ENCODE measurements around the gene ABCC1. TPM values are rescaled to one million over a fixed set of nuclear protein-coding genes. Genes with fewer than 3 reads are reported as not detected.
"Not testable (repeated sequence)": the region's sequence is repeated elsewhere in the genome, so short reads cannot be mapped to it uniquely, and the experiment has no call there.

ABCC1 gene
- total and polyA plus RNA-seq, 4 donors: 2.9 to 61.9 (median 43.6) TPM

DNA sequence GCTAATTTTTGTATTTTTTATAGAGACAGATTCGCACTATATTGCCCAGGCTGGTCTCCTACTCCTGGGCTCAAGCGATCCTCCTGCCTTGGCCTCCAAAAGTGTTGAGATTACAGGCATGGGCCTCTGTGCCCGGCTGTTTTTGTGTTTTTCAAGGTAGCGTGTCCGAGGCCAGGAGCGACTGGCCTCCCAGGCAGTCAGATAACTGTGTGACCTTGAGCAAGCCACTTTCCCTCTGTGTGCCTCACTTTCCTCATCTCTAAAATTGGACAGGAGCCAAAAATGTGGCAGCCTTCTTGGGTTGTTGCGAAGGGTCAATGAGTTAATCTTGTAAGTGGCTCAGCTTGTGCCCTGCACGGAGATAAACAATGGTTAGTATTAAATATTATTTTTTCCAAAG, 2.4 kb downstream of the ABCC1 start:
- 54 to 57% methylated on average over 8 of the region's 8 CpGs for WGBS, 2 donors
- no peak for ATAC-seq (ENCODE audit: low FRiP score)
- peaks cover 0 to 6% of the 10 kb centered on the region in 2 donors for H3K4me1 ChIP-seq (ENCODE audit: control insufficient read depth in 1 of 2, insufficient read depth in 2 of 2, low read length in 2 of 2)
- H3K9me3 ChIP-seq (ENCODE audit: control insufficient read depth, low read length): no peaks in the 10 kb centered on the region
- H3K27me3 ChIP-seq (ENCODE audit: control insufficient read depth in 1 of 2, insufficient read depth in 2 of 2, low read length in 1 of 2): no peaks in the 10 kb centered on the region
- no peak overlapping the region for H3K4me3 ChIP-seq (ENCODE audit: low read length in 2 of 2)
- H3K36me3 ChIP-seq (ENCODE audit: control insufficient read depth in 1 of 2, insufficient read depth in 2 of 2, low read length in 1 of 2): no peaks in the 10 kb centered on the region
- peak in 1 of 2 donors; percentile 21 for DNase-seq
- intact Hi-C loops (cut with DNase I): loop anchor here (5.0 kb wide), 4 partner anchors 35 to 120 kb away; no protein-coding TSS in a partner anchor
- peak overlapping the region; percentile 69 to 77 for H3K27ac ChIP-seq (ENCODE audit: low read depth in 1 of 2, low read length in 2 of 2)

DNA sequence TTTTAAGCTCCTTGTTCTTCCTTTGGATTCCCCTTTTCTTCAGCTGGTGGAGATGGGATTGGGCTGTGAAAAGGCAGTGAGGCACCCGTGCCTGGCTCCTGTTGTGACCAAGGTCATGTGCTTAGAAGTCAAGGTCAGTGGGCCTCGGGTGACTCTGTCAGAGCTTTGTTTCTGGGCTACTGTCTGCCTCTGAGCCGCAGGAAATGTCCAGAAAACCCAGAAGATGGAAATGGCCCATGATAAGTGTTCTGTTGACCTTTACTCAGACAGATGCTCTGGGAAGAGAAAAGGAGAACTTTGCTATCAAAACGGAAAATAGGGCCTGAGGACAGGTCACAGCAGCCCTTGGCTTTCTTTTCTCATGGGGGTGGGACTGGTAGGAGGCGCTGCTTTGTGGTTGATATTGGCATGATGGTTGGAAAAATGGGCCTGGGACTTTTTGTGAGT, 2.9 kb downstream of the ABCC1 start:
- Histone ChIP-seq H3K36me3 (ENCODE audit: control insufficient read depth in 1 of 2, insufficient read depth in 2 of 2, low read length in 1 of 2) (no peaks in the 10 kb centered on the region), H3K27me3 (ENCODE audit: control insufficient read depth in 1 of 2, insufficient read depth in 2 of 2, low read length in 1 of 2) (no peaks in the 10 kb centered on the region), H3K9me3 (ENCODE audit: control insufficient read depth, low read length) (no peaks in the 10 kb centered on the region), H3K4me3 (ENCODE audit: low read length in 2 of 2) (no peak overlapping the region), H3K27ac (ENCODE audit: low read depth in 1 of 2, low read length in 2 of 2) (peak overlapping the region; percentile 69 to 77), H3K4me1 (ENCODE audit: control insufficient read depth in 1 of 2, insufficient read depth in 2 of 2, low read length in 2 of 2) (peaks cover 0 to 6% of the 10 kb centered on the region in 2 donors)
- ATAC-seq (ENCODE audit: low FRiP score): peak; percentile 62
- intact Hi-C loops (cut with DNase I): loop anchor here (5.0 kb wide), 4 partner anchors 35 to 120 kb away; no protein-coding TSS in a partner anchor
- 1 to 2% methylated on average over 5 of the region's 5 CpGs for WGBS, 2 donors
- peak in 1 of 2 donors; percentile 56 for DNase-seq

DNA sequence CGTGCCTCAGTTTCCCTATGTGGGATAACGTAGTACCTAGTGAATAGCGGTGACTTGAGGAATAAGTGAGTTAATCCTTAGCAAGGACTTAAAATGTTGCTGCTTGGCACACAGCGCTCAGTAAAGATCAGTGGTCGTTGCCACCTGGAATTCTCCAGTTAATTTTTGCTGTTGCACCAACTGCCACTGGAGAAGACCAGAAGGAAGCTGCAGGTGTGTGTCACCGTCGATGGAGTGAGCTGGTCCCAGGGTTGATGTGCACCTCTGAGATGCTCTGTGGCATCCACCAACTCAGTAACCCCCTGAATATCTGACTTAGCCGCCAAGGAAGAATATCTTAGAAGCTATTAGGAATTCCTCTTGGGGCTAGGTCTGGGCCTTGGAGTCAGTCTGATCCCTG, 4.1 kb downstream of the ABCC1 start:
- WGBS, 2 donors: 86 to 87% methylated on average over 8 of the region's 8 CpGs
- H3K36me3 ChIP-seq (ENCODE audit: control insufficient read depth in 1 of 2, insufficient read depth in 2 of 2, low read length in 1 of 2): no peaks in the 10 kb centered on the region
- H3K9me3 ChIP-seq (ENCODE audit: control insufficient read depth, low read length): no peaks in the 10 kb centered on the region
- peaks cover 0 to 6% of the 10 kb centered on the region in 2 donors for H3K4me1 ChIP-seq (ENCODE audit: control insufficient read depth in 1 of 2, insufficient read depth in 2 of 2, low read length in 2 of 2)
- intact Hi-C loops (cut with DNase I): loop anchor here (5.0 kb wide), 4 partner anchors 34 to 119 kb away; no protein-coding TSS in a partner anchor
- H3K27me3 ChIP-seq (ENCODE audit: control insufficient read depth in 1 of 2, insufficient read depth in 2 of 2, low read length in 1 of 2): no peaks in the 10 kb centered on the region
- H3K4me3 ChIP-seq (ENCODE audit: low read length in 2 of 2): no peak overlapping the region
- ATAC-seq (ENCODE audit: low FRiP score) (no peak), DNase-seq (peak in 1 of 2 donors; percentile 49)
- H3K27ac ChIP-seq (ENCODE audit: low read depth in 1 of 2, low read length in 2 of 2): peak overlapping the region in 1 of 2 donors; percentile 80

DNA sequence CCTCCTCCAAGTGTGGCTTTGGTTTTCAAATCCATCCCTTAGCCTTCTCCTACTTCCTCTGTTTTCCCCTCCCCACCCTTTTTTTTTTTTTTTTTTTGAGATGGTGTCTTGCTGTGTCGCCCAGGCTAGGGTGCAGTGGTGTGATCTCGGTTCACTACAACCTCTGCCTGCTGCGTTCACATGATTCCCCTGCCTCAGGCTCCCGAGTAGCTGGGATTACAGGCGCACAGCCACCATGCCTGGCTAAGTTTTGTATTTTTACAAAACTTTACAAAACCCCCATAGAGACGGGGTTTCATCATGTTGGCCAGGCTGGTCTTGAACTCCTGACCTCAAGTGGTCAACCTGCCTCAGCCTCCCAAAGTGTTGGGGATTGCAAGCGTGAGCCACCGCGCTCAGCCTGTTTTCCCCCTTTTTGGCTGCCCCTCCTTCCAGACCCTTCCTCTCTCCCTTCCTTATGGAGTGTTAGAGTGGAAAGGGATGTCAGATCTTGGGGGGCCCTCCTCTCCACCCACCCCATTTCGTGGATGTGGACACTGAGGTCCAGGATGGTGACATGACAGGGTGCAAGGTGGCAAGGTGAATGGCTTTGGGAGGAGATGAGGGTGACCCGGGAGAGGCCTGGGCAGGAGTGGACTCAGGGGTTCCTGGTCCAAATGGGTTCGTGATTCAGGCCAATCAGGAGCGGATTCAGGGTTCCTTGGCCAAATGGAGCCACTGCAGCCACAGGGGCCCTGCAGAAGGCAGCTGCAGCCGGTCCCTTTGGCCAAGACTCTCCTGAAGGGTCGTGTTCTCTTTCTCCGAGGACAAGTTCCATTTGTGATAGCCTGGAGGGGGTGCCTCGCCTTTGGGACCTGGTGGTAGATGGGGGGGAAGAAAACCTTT, 4.8 kb downstream of the ABCC1 start:
- H3K27me3 ChIP-seq (ENCODE audit: control insufficient read depth in 1 of 2, insufficient read depth in 2 of 2, low read length in 1 of 2): no peaks in the 10 kb centered on the region
- no peak for ATAC-seq (ENCODE audit: low FRiP score)
- H3K36me3 ChIP-seq (ENCODE audit: control insufficient read depth in 1 of 2, insufficient read depth in 2 of 2, low read length in 1 of 2): no peaks in the 10 kb centered on the region
- DNase-seq: peak in 1 of 2 donors; percentile 58
- H3K27ac ChIP-seq (ENCODE audit: low read depth in 1 of 2, low read length in 2 of 2): peak overlapping the region in 1 of 2 donors; percentile 80
- H3K9me3 ChIP-seq (ENCODE audit: control insufficient read depth, low read length): no peaks in the 10 kb centered on the region
- 53 to 59% methylated on average over 17 of the region's 17 CpGs for WGBS, 2 donors
- H3K4me3 ChIP-seq (ENCODE audit: low read length in 2 of 2): no peak overlapping the region
- intact Hi-C loops (cut with DNase I): loop anchor here (1.0 to 5.0 kb wide), 5 partner anchors 9 to 118 kb away; no protein-coding TSS in a partner anchor
- H3K4me1 ChIP-seq (ENCODE audit: control insufficient read depth in 1 of 2, insufficient read depth in 2 of 2, low read length in 2 of 2): peaks cover 0 to 4% of the 10 kb centered on the region in 2 donors

DNA sequence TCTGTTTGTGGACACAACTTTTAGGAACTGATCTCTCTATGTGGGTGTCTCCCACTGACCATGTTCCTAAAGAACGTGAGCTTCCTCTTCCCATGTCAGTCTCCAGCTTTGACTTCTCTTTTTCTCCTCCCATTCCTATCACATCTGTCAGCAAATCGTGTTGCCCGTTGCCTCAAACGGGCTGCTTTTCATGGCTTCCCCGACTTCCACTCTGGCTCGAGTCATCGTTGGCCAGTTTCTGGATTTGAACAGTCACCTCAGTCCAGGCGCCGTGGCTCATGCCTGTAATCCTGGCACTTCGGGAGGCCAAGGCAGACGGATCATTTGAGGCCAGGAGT, 5.4 kb downstream of the ABCC1 start:
- Histone ChIP-seq H3K4me1 (ENCODE audit: control insufficient read depth in 1 of 2, insufficient read depth in 2 of 2, low read length in 2 of 2) (peaks cover 0 to 4% of the 10 kb centered on the region in 2 donors), H3K4me3 (ENCODE audit: low read length in 2 of 2) (no peak overlapping the region), H3K27me3 (ENCODE audit: control insufficient read depth in 1 of 2, insufficient read depth in 2 of 2, low read length in 1 of 2) (no peaks in the 10 kb centered on the region), H3K36me3 (ENCODE audit: control insufficient read depth in 1 of 2, insufficient read depth in 2 of 2, low read length in 1 of 2) (no peaks in the 10 kb centered on the region), H3K27ac (ENCODE audit: low read depth in 1 of 2, low read length in 2 of 2) (peak overlapping the region in 1 of 2 donors; percentile 80), H3K9me3 (ENCODE audit: control insufficient read depth, low read length) (no peaks in the 10 kb centered on the region)
- DNase-seq (peak; percentile 79 to 88), ATAC-seq (ENCODE audit: low FRiP score) (peak; percentile 2)
- intact Hi-C loops (cut with DNase I): loop anchor here (1.0 to 5.0 kb wide), 5 partner anchors 9 to 118 kb away; no protein-coding TSS in a partner anchor
- 0 to 6% methylated on average over 11 of the region's 11 CpGs for WGBS, 2 donors

DNA sequence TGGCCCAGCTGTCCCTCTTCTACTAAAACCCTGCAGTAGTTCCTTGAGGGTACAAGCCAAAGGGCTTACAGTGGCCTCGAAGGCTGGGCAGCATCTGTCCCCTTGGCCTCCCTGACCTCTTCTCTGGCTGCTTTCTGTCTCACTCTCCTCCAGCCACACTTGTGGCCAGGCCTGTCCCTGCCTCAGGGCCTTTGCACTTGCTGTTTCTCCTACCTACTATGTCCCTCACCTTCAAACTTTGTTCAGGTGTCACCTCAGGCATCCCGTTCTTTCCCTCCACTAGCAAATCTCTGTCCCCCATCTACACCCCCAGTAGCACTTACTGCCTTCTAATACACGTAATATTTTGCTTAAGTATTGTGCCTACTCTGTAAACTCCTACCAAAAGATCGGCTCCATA, 6.0 kb downstream of the ABCC1 start:
- ATAC-seq (ENCODE audit: low FRiP score): no peak
- H3K36me3 ChIP-seq (ENCODE audit: control insufficient read depth in 1 of 2, insufficient read depth in 2 of 2, low read length in 1 of 2): no peaks in the 10 kb centered on the region
- no peak overlapping the region for H3K4me3 ChIP-seq (ENCODE audit: low read length in 2 of 2)
- H3K4me1 ChIP-seq (ENCODE audit: control insufficient read depth in 1 of 2, insufficient read depth in 2 of 2, low read length in 2 of 2): peaks cover 0 to 4% of the 10 kb centered on the region in 2 donors
- no peaks in the 10 kb centered on the region for H3K27me3 ChIP-seq (ENCODE audit: control insufficient read depth in 1 of 2, insufficient read depth in 2 of 2, low read length in 1 of 2)
- peak overlapping the region in 1 of 2 donors; percentile 62 for H3K27ac ChIP-seq (ENCODE audit: low read depth in 1 of 2, low read length in 2 of 2)
- H3K9me3 ChIP-seq (ENCODE audit: control insufficient read depth, low read length): no peaks in the 10 kb centered on the region
- DNase-seq: peak in 1 of 2 donors; percentile 46
- 91 to 95% methylated on average over 4 of the region's 4 CpGs for WGBS, 2 donors
- intact Hi-C loops (cut with DNase I): no loop called here

DNA sequence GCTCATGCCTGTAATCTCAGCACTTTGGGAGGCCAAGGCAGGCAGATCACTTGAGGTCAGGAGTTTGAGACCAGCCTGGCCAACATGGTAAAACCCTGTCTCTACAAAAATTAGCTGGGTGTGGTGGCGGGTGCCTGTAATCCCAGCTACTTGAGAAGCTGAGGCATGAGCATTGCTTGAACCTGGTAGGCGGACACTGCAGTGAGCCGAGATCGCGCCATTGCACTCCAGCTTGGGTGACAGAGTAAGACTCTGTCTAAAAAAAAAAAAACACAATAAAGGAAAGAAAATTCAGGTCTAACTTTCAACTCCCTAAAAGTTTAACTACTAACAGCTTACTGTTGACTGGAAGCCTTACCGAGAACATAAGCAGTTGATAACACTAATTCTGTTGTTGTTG, 6.7 kb downstream of the ABCC1 start:
- H3K36me3 ChIP-seq (ENCODE audit: control insufficient read depth in 1 of 2, insufficient read depth in 2 of 2, low read length in 1 of 2); H3K4me1 ChIP-seq (ENCODE audit: control insufficient read depth in 1 of 2, insufficient read depth in 2 of 2, low read length in 2 of 2); H3K9me3 ChIP-seq (ENCODE audit: control insufficient read depth, low read length); H3K4me3 ChIP-seq (ENCODE audit: low read length in 2 of 2); intact Hi-C loops (cut with DNase I); H3K27ac ChIP-seq (ENCODE audit: low read depth in 1 of 2, low read length in 2 of 2); ATAC-seq (ENCODE audit: low FRiP score); H3K27me3 ChIP-seq (ENCODE audit: control insufficient read depth in 1 of 2, insufficient read depth in 2 of 2, low read length in 1 of 2): not testable (repeated sequence)
- peak in 1 of 2 donors; percentile 40 for DNase-seq
- 94 to 96% methylated on average over 6 of the region's 6 CpGs for WGBS, 2 donors

DNA sequence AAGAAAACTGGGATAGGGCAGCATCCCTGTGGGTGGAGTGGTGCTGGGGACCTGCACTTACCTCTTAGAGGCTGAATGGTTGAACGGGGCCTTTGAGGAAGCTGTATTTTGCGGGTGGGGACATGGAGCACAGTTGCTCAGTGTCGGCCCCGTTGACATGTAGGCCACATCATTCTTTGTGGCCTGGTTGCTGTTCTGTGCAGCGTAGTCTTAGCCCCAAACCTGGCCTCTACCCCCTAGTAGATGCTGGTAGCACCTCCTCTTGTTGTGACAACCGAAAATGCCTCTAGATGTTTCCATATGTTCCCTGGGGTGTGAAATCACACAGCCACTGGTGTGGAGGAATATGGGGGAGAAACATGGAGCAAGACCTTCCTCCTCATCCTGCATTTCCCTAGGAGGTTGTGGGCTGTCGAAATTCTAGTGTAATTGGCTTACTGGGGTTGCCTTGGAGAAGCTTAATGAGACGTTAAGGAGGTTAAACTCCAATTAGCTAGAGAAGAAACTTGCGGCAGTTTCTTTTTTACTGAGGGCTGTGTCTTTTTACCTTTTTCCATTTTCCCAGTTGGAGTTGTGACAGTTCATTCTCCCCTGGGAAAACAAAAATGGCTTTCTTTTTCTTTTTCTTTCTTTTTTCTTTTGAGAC, 9.4 kb downstream of the ABCC1 start:
- Histone ChIP-seq H3K27ac (ENCODE audit: low read depth in 1 of 2, low read length in 2 of 2) (no peak overlapping the region), H3K4me1 (ENCODE audit: control insufficient read depth in 1 of 2, insufficient read depth in 2 of 2, low read length in 2 of 2) (peaks cover under 1 to 4% of the 10 kb centered on the region in 2 donors)
- 77 to 81% methylated on average over 9 of the region's 9 CpGs for WGBS, 2 donors

More for the DNA sequence above, 9.4 kb downstream of the ABCC1 start:
- Histone ChIP-seq H3K27me3 (ENCODE audit: control insufficient read depth in 1 of 2, insufficient read depth in 2 of 2, low read length in 1 of 2) (no peaks in the 10 kb centered on the region), H3K4me3 (ENCODE audit: low read length in 2 of 2) (no peak overlapping the region), H3K36me3 (ENCODE audit: control insufficient read depth in 1 of 2, insufficient read depth in 2 of 2, low read length in 1 of 2) (no peaks in the 10 kb centered on the region), H3K9me3 (ENCODE audit: control insufficient read depth, low read length) (no peaks in the 10 kb centered on the region)
- intact Hi-C loops (cut with DNase I): no loop called here
- DNase-seq (peak in 1 of 2 donors; percentile 34), ATAC-seq (ENCODE audit: low FRiP score) (no peak)

Measured in aorta (tissue), 5 donors.